ENCODE measurements around the gene CYBC1. TPM values are rescaled to one million over a fixed set of nuclear protein-coding genes. Genes with fewer than 3 reads are reported as not detected.
"Not testable (repeated sequence)": the region's sequence is repeated elsewhere in the genome, so short reads cannot be mapped to it uniquely, and the experiment has no call there.

CYBC1 gene
- total and polyA plus RNA-seq, 4 donors, result 30.3 to 83.0 (median 60.3) TPM

DNA sequence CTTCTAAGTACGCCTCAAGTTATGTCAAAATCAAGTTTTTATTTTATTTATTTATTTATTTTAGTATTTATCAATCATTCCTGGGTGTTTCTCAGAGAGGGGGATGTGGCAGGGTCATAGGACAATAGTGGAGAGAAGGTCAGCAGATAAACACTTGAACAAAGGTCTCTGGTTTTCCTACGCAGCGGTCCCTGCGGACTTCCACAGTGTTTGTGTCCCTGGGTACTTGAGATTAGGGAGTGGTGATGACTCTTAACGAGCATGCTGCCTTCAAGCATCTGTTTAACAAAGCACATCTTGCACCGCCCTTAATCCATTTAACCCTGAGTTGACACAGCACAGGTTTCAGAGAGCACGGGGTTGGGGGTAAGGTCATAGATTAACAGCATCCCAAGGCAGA lies 2.6 kb upstream of the CYBC1 start:
- not testable (repeated sequence) for H3K9me3 ChIP-seq (ENCODE audit: control insufficient read depth, insufficient read depth, low read length); H3K27ac ChIP-seq (ENCODE audit: low read depth, low read length); H3K36me3 ChIP-seq (ENCODE audit: control insufficient read depth, insufficient read depth, low read length); H3K4me3 ChIP-seq (ENCODE audit: low read depth, low read length); H3K27me3 ChIP-seq (ENCODE audit: control insufficient read depth, insufficient read depth, low read length); DNase-seq (ENCODE audit: low read depth in 4 of 6, low spot score in 6 of 6)
- peaks cover 18% of the 10 kb centered on the region for H3K4me1 ChIP-seq (ENCODE audit: control insufficient read depth, insufficient read depth, low read length)
- WGBS (ENCODE audit: insufficient coverage), result no CpG with 5 or more reads among the region's 7 CpGs

DNA sequence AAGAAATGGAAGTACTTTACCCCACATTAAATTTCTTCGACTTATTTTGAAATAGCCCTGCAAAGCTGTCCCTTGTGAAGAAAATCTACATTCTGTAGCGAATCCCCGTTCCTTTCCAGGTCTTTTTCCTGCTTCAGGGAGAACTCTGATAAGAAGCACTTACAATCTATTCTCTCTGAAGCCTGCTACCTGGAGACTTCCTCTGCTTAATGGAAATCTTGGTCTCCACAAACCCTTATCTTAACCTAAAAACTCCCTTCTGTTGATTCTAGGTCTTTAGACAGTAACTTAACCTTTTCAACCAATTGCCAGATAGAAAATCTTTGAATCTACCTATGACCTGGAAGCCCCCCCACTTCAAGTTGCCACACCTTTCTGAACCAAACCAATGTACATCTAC lies 1.6 kb upstream of the CYBC1 start:
- 91% methylated on average over 3 of the region's 3 CpGs for WGBS (ENCODE audit: insufficient coverage)
- peaks cover 15% of the 10 kb centered on the region for H3K4me1 ChIP-seq (ENCODE audit: control insufficient read depth, insufficient read depth, low read length)

DNA sequence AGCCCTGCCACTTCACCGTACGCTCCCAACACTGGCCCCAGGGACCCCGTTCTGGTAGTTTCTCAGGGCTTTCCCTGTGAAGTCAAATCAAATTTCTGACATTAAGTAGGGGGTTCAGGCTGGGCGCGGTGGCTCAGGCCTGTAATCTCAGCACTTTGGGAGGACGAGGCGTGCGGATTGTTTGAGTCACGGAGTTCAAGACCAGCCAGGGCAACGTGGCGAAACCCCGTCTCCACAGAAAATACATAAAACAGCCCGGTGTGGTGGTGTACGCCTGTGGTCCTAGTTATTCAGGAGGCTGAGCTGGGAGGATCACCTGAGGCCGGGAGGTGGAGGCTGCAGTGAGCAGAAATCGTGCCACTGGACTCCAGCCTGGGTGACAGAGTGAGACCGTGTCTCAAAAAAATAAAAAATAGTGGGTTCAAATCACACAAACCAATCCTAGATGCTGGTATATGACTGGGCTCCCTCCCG lies 632 bp downstream of the CYBC1 start:
- Histone ChIP-seq H3K27me3 (ENCODE audit: control insufficient read depth, insufficient read depth, low read length) (no peaks in the 10 kb centered on the region), H3K27ac (ENCODE audit: low read depth, low read length) (peak overlapping the region; percentile 64), H3K4me1 (ENCODE audit: control insufficient read depth, insufficient read depth, low read length) (peaks cover 22% of the 10 kb centered on the region), H3K36me3 (ENCODE audit: control insufficient read depth, insufficient read depth, low read length) (peaks cover 32% of the 10 kb centered on the region), H3K9me3 (ENCODE audit: control insufficient read depth, insufficient read depth, low read length) (no peaks in the 10 kb centered on the region), H3K4me3 (ENCODE audit: low read depth, low read length) (peak overlapping the region; percentile 65)
- DNase-seq (ENCODE audit: low read depth in 4 of 6, low spot score in 6 of 6), result no peak
- 68% methylated on average over 10 of the region's 18 CpGs for WGBS (ENCODE audit: insufficient coverage)

More for the DNA sequence above, 1.6 kb upstream of the CYBC1 start:
- Histone ChIP-seq H3K9me3 (ENCODE audit: control insufficient read depth, insufficient read depth, low read length) (no peaks in the 10 kb centered on the region), H3K36me3 (ENCODE audit: control insufficient read depth, insufficient read depth, low read length) (peaks cover 12% of the 10 kb centered on the region), H3K27me3 (ENCODE audit: control insufficient read depth, insufficient read depth, low read length) (no peaks in the 10 kb centered on the region), H3K4me3 (ENCODE audit: low read depth, low read length) (no peak overlapping the region), H3K27ac (ENCODE audit: low read depth, low read length) (no peak overlapping the region)
- no peak for DNase-seq (ENCODE audit: low read depth in 4 of 6, low spot score in 6 of 6)

DNA sequence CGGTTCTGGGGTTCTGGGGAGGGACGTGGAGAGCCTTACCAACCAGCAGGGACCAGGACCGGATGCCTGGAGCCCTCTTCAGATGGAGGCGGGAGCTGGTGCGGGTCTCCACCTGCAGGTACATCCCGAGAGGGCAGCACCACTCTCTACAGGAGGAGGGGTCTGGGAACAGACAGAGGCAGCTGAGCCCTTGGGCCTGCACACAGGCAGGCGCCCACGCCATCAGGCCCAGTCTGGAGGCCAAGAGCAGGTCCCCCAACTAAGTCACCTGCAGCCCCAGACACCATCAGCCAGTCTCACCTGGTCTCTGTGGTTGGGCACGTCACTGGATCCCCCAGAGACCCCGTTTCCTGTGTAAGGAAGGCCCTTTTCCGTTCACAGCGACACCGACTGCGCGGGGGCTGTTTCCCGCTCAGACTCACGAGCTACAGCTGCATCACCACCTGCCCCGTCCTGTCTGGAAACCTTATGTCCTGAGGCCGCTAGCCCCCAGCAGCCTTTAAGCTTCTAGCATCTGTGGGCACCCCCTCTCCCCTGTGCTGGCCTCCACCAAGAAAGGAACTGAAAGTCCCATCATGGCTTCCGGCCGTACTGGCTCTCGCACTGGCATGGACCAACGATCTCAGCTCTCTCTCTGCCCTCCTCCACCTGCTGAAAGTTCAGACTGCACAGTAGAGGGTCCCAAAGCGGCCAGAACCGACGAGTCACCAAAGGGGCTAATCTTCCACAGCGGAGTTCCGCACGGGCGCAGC lies 1.2 kb downstream of the CYBC1 start:
- 80% methylated on average over 30 of the region's 30 CpGs for WGBS (ENCODE audit: insufficient coverage)
- H3K27me3 ChIP-seq (ENCODE audit: control insufficient read depth, insufficient read depth, low read length), result no peaks in the 10 kb centered on the region
- H3K4me3 ChIP-seq (ENCODE audit: low read depth, low read length), result peak overlapping the region; percentile 65
- peaks cover 22% of the 10 kb centered on the region for H3K4me1 ChIP-seq (ENCODE audit: control insufficient read depth, insufficient read depth, low read length)
- H3K9me3 ChIP-seq (ENCODE audit: control insufficient read depth, insufficient read depth, low read length), result no peaks in the 10 kb centered on the region
- peaks cover 38% of the 10 kb centered on the region for H3K36me3 ChIP-seq (ENCODE audit: control insufficient read depth, insufficient read depth, low read length)
- DNase-seq (ENCODE audit: low read depth in 4 of 6, low spot score in 6 of 6), result no peak
- H3K27ac ChIP-seq (ENCODE audit: low read depth, low read length), result peak overlapping the region; percentile 33

GRCh38 chr17:82447876-82448275 lies 2.7 kb downstream of the CYBC1 start:
- 95% methylated on average over 8 of the region's 11 CpGs for WGBS (ENCODE audit: insufficient coverage)
- DNase-seq (ENCODE audit: low read depth in 4 of 6, low spot score in 6 of 6), result no peak
- Histone ChIP-seq H3K4me3 (ENCODE audit: low read depth, low read length) (no peak overlapping the region), H3K36me3 (ENCODE audit: control insufficient read depth, insufficient read depth, low read length) (peaks cover 53% of the 10 kb centered on the region), H3K9me3 (ENCODE audit: control insufficient read depth, insufficient read depth, low read length) (no peaks in the 10 kb centered on the region), H3K4me1 (ENCODE audit: control insufficient read depth, insufficient read depth, low read length) (peaks cover 22% of the 10 kb centered on the region), H3K27me3 (ENCODE audit: control insufficient read depth, insufficient read depth, low read length) (no peaks in the 10 kb centered on the region), H3K27ac (ENCODE audit: low read depth, low read length) (no peak overlapping the region)

- Histone ChIP-seq H3K27ac (ENCODE audit: low read depth, low read length) (no peak overlapping the region), H3K9me3 (ENCODE audit: control insufficient read depth, insufficient read depth, low read length) (no peaks in the 10 kb centered on the region), H3K4me3 (ENCODE audit: low read depth, low read length) (no peak overlapping the region), H3K36me3 (ENCODE audit: control insufficient read depth, insufficient read depth, low read length) (peaks cover 65% of the 10 kb centered on the region), H3K4me1 (ENCODE audit: control insufficient read depth, insufficient read depth, low read length) (peaks cover 21% of the 10 kb centered on the region), H3K27me3 (ENCODE audit: control insufficient read depth, insufficient read depth, low read length) (no peaks in the 10 kb centered on the region)
- DNase-seq (ENCODE audit: low read depth in 4 of 6, low spot score in 6 of 6), result no peak
- WGBS (ENCODE audit: insufficient coverage), result 95% methylated on average over 11 of the region's 12 CpGs
Measured at GRCh38 chr17:82446649-82447048, 3.9 kb downstream of the CYBC1 start.

GRCh38 chr17:82446124-82446523 lies 4.4 kb downstream of the CYBC1 start:
- Histone ChIP-seq H3K9me3 (ENCODE audit: control insufficient read depth, insufficient read depth, low read length) (no peaks in the 10 kb centered on the region), H3K27me3 (ENCODE audit: control insufficient read depth, insufficient read depth, low read length) (no peaks in the 10 kb centered on the region), H3K4me3 (ENCODE audit: low read depth, low read length) (no peak overlapping the region), H3K27ac (ENCODE audit: low read depth, low read length) (no peak overlapping the region), H3K36me3 (ENCODE audit: control insufficient read depth, insufficient read depth, low read length) (peaks cover 70% of the 10 kb centered on the region), H3K4me1 (ENCODE audit: control insufficient read depth, insufficient read depth, low read length) (peaks cover 20% of the 10 kb centered on the region)
- DNase-seq (ENCODE audit: low read depth in 4 of 6, low spot score in 6 of 6), result no peak
- WGBS (ENCODE audit: insufficient coverage), result 86% methylated on average over 12 of the region's 15 CpGs

GRCh38 chr17:82445542-82445941 lies 5.0 kb downstream of the CYBC1 start:
- H3K27ac ChIP-seq (ENCODE audit: low read depth, low read length), result no peak overlapping the region
- no peak overlapping the region for H3K4me3 ChIP-seq (ENCODE audit: low read depth, low read length)
- H3K27me3 ChIP-seq (ENCODE audit: control insufficient read depth, insufficient read depth, low read length), result no peaks in the 10 kb centered on the region
- no peak for DNase-seq (ENCODE audit: low read depth in 4 of 6, low spot score in 6 of 6)
- H3K9me3 ChIP-seq (ENCODE audit: control insufficient read depth, insufficient read depth, low read length), result no peaks in the 10 kb centered on the region
- peaks cover 76% of the 10 kb centered on the region for H3K36me3 ChIP-seq (ENCODE audit: control insufficient read depth, insufficient read depth, low read length)
- peaks cover 24% of the 10 kb centered on the region for H3K4me1 ChIP-seq (ENCODE audit: control insufficient read depth, insufficient read depth, low read length)
- 91% methylated on average over 13 of the region's 13 CpGs for WGBS (ENCODE audit: insufficient coverage)

DNA sequence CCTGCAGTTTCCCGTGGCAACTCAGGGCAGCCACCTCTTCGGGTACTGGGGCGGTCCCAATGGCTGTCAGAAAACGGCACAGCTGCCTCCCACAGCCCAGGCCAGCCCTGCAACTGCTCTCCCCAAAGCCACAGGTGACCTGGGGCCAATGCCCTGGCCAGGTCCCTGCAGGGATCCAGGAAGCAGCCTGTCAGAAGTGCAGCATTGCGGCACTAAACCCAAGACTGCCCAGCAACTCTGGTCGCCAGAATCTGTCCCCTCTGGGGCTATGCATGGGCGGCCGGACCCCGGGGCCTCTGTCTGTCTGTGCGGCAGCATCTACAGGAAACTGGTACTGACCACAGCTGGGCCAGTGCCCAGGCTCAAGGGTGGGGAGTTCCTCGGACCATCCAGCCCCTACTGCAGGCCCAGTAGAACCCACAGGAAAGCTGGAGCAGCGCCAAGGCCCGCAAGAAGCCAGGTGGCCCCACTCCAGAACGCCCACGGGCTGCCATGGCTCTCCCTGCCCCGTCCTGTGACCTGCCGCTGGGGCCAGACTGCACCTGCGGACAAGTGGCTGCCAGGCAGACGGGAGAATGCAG lies 5.5 kb downstream of the CYBC1 start:
- H3K36me3 ChIP-seq (ENCODE audit: control insufficient read depth, insufficient read depth, low read length), result peaks cover 81% of the 10 kb centered on the region
- no peak for DNase-seq (ENCODE audit: low read depth in 4 of 6, low spot score in 6 of 6)

More for the DNA sequence above, 5.5 kb downstream of the CYBC1 start:
- Histone ChIP-seq H3K4me1 (ENCODE audit: control insufficient read depth, insufficient read depth, low read length) (peaks cover 23% of the 10 kb centered on the region), H3K27me3 (ENCODE audit: control insufficient read depth, insufficient read depth, low read length) (no peaks in the 10 kb centered on the region), H3K4me3 (ENCODE audit: low read depth, low read length) (no peak overlapping the region), H3K27ac (ENCODE audit: low read depth, low read length) (no peak overlapping the region), H3K9me3 (ENCODE audit: control insufficient read depth, insufficient read depth, low read length) (no peaks in the 10 kb centered on the region)
- WGBS (ENCODE audit: insufficient coverage), result 71% methylated on average over 19 of the region's 19 CpGs
